Measurements from ENCODE around the gene APLP2. TPM values are rescaled to one million over a fixed set of nuclear protein-coding genes. Genes with fewer than 3 reads are reported as not detected.

APLP2 gene
- polyA plus RNA-seq, 1 donor from 2014 or later = 226 TPM

DNA sequence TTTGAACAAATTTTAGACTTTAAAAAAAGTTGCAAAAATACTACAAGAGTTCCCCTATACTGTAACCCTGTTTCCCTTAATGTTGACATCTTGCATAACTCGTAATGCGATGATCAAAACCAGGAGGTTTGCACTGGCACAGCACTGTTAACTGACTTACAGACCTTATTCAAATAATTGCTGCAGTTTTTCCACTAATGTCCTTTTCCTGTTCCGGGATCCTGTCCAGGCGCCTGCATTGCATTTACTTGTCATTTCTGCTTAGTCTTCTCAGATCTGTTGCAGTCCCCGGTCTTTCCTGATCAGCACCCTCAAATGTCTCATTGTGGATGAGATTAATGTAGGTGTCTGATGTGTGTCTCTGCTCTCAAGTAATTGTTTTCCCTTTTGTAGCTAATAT lies 32.0 kb downstream of the APLP2 start:
- Histone ChIP-seq H2AFZ (ENCODE audit: low read depth, low read length) (no peak overlapping the region), H3K27ac (ENCODE audit: low read length) (no peak overlapping the region), H3K27me3 (ENCODE audit: insufficient read depth, low read depth, low read length) (no peaks in the 10 kb centered on the region), H4K20me1 (ENCODE audit: insufficient read depth) (no peaks in the 10 kb centered on the region), H3K9me3 (ENCODE audit: low read length) (no peaks in the 10 kb centered on the region), H3K4me3 (ENCODE audit: low read length) (no peak overlapping the region), H3K9me2 (ENCODE audit: insufficient read depth, low read length) (no peaks in the 10 kb centered on the region), H3K4me2 (ENCODE audit: low read length) (no peak overlapping the region), H3F3A (ENCODE audit: insufficient read depth, low read length, poor library complexity, severe bottlenecking) (no peaks in the 10 kb centered on the region), H3K36me3 (ENCODE audit: insufficient read depth, low read length) (no peaks in the 10 kb centered on the region), H3K9ac (ENCODE audit: low read length) (no peak overlapping the region), H3K79me2 (replicated peaks; ENCODE audit: insufficient read depth, low read length) (peaks cover 90% of the 10 kb centered on the region)
- TF ChIP-seq EP300 (conservative IDR thresholded peaks at IDR 0.05; ENCODE audit: poor library complexity, severe bottlenecking) = no peak
- TF ChIP-seq SMC3 (conservative IDR thresholded peaks at IDR 0.05; ENCODE audit: poor library complexity) = no peak
- no peak for TF ChIP-seq POLR2AphosphoS5 (IDR thresholded peaks at IDR 0.05)

DNA sequence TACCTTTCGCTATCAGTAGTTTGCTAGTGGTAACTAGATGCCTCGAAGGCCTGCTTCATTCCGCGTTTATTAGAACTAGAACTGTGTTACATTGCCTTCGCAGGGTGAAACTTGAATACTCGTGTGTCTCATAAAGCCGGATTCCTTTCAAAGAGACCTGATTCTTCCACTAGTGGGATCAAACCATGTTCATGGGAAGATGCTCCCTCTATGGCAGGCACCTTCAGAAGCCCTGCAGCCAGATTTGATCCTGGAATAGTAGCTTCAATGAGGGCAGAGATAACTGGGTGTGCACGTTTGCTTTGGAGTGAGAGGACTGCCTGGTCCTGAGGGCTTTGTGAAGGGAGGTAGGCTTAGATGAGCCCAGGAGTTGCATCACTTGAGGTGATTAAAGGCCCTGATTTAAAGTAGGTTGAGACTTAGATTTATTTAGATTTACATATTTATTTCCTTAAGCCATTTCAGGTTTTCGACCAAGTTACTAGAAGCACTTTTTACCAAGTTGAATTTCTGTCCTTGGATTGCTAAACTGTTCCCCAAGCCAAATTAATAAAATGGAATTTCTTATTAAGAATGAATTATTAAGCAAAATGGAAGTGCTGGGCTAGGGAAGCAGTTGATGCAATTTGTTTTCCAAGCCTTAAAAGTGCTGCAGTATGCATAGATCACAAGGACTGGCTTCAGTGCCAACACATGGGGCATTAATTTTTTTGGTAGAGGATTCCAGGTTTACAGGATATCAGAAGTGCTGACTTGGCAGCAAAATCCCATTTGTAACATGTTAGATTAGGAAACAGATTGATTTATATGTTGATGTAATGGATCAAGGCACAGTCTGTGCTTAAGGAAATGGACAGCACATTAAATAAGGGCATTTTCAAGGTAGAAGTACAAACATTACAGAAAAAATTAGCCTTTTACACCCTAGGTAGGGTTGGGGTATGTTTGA lies 32.9 kb downstream of the APLP2 start:
- Histone ChIP-seq H3K9me3 (ENCODE audit: low read length) (no peaks in the 10 kb centered on the region), H3K9me2 (ENCODE audit: insufficient read depth, low read length) (no peaks in the 10 kb centered on the region), H2AFZ (ENCODE audit: low read depth, low read length) (no peak overlapping the region), H3K27me3 (ENCODE audit: insufficient read depth, low read depth, low read length) (no peaks in the 10 kb centered on the region), H3K79me2 (replicated peaks; ENCODE audit: insufficient read depth, low read length) (peaks cover 86% of the 10 kb centered on the region), H3F3A (ENCODE audit: insufficient read depth, low read length, poor library complexity, severe bottlenecking) (no peaks in the 10 kb centered on the region), H3K27ac (ENCODE audit: low read length) (no peak overlapping the region), H3K4me3 (ENCODE audit: low read length) (no peak overlapping the region), H3K9ac (ENCODE audit: low read length) (no peak overlapping the region), H4K20me1 (ENCODE audit: insufficient read depth) (no peaks in the 10 kb centered on the region), H3K36me3 (ENCODE audit: insufficient read depth, low read length) (no peaks in the 10 kb centered on the region), H3K4me2 (ENCODE audit: low read length) (no peak overlapping the region)
- no peak for TF ChIP-seq RAD21 (conservative IDR thresholded peaks at IDR 0.05)
- TF ChIP-seq, protein P1, sequence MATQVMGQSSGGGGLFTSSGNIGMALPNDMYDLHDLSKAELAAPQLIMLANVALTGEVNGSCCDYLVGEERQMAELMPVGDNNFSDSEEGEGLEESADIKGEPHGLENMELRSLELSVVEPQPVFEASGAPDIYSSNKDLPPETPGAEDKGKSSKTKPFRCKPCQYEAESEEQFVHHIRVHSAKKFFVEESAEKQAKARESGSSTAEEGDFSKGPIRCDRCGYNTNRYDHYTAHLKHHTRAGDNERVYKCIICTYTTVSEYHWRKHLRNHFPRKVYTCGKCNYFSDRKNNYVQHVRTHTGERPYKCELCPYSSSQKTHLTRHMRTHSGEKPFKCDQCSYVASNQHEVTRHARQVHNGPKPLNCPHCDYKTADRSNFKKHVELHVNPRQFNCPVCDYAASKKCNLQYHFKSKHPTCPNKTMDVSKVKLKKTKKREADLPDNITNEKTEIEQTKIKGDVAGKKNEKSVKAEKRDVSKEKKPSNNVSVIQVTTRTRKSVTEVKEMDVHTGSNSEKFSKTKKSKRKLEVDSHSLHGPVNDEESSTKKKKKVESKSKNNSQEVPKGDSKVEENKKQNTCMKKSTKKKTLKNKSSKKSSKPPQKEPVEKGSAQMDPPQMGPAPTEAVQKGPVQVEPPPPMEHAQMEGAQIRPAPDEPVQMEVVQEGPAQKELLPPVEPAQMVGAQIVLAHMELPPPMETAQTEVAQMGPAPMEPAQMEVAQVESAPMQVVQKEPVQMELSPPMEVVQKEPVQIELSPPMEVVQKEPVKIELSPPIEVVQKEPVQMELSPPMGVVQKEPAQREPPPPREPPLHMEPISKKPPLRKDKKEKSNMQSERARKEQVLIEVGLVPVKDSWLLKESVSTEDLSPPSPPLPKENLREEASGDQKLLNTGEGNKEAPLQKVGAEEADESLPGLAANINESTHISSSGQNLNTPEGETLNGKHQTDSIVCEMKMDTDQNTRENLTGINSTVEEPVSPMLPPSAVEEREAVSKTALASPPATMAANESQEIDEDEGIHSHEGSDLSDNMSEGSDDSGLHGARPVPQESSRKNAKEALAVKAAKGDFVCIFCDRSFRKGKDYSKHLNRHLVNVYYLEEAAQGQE (IDR thresholded peaks at IDR 0.05; ENCODE audit: borderline replicate concordance) = no peak
- TF ChIP-seq POLR2AphosphoS5 (IDR thresholded peaks at IDR 0.05) = no peak
- no peak for TF ChIP-seq TAF1 (IDR thresholded peaks at IDR 0.05; ENCODE audit: low read depth)
- no peak for TF ChIP-seq EP300 (conservative IDR thresholded peaks at IDR 0.05; ENCODE audit: poor library complexity, severe bottlenecking)
- no peak for TF ChIP-seq EZH2 (IDR thresholded peaks at IDR 0.05; ENCODE audit: borderline replicate concordance, insufficient read depth, low read length, poor library complexity, severe bottlenecking)
- TF ChIP-seq, protein P2, sequence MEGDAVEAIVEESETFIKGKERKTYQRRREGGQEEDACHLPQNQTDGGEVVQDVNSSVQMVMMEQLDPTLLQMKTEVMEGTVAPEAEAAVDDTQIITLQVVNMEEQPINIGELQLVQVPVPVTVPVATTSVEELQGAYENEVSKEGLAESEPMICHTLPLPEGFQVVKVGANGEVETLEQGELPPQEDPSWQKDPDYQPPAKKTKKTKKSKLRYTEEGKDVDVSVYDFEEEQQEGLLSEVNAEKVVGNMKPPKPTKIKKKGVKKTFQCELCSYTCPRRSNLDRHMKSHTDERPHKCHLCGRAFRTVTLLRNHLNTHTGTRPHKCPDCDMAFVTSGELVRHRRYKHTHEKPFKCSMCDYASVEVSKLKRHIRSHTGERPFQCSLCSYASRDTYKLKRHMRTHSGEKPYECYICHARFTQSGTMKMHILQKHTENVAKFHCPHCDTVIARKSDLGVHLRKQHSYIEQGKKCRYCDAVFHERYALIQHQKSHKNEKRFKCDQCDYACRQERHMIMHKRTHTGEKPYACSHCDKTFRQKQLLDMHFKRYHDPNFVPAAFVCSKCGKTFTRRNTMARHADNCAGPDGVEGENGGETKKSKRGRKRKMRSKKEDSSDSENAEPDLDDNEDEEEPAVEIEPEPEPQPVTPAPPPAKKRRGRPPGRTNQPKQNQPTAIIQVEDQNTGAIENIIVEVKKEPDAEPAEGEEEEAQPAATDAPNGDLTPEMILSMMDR (IDR thresholded peaks at IDR 0.05; ENCODE audit: poor library complexity, severe bottlenecking) = no peak
- TF ChIP-seq SMC3 (conservative IDR thresholded peaks at IDR 0.05; ENCODE audit: poor library complexity) = no peak
- no peak for TF ChIP-seq MXI1 (conservative IDR thresholded peaks at IDR 0.05; ENCODE audit: poor library complexity, severe bottlenecking)

Measured in neural cell (in vitro differentiated cells).